Activated CD4-positive, alpha-beta memory T cell treated with anti-CD3 and anti-CD28 coated beads for 36 hours (primary cell): ENCODE measurements around the gene ZSWIM4. TPM values are rescaled to one million over a fixed set of nuclear protein-coding genes. Genes with fewer than 3 reads are reported as not detected.
"Not testable (repeated sequence)": the region's sequence is repeated elsewhere in the genome, so short reads cannot be mapped to it uniquely, and the experiment has no call there.

Experiments
- CTCF ChIA-PET: fragments of 350-600 bp; sonication (Branson Sonifier 250); formaldehyde crosslinking; loops from one replicate; lab custom pipeline; 2021; ENCODE audit warnings: antibody characterized with exemption, inconsistent platforms; lab: Charles Lee
- POLR2A ChIA-PET: fragments of 350-600 bp; sonication (Branson Sonifier 250); formaldehyde crosslinking; loops from one replicate; lab custom pipeline; 2021; ENCODE audit warnings: antibody characterized with exemption; lab: Charles Lee
- DNase-seq: peaks from one replicate; pipeline ENCODE4 v3.0.0-alpha.2; 2020
- H3K27ac Mint-ChIP-seq: one replicate; pipeline ENCODE4 v1.8.0; 2021; ENCODE audit warnings: mixed read lengths
- H3K27me3 Mint-ChIP-seq: one replicate; pipeline ENCODE4 v1.8.0; 2021; ENCODE audit warnings: mixed read lengths
- H3K36me3 Mint-ChIP-seq: one replicate; pipeline ENCODE4 v1.8.0; 2021; ENCODE audit warnings: mixed read lengths
- H3K4me1 Mint-ChIP-seq: one replicate; pipeline ENCODE4 v1.8.0; 2021; ENCODE audit warnings: low read depth, mixed read lengths
- H3K4me3 Mint-ChIP-seq: one replicate; pipeline ENCODE4 v1.8.0; 2021; ENCODE audit warnings: mild to moderate bottlenecking, mixed read lengths
- H3K9me3 Mint-ChIP-seq: one replicate; pipeline ENCODE4 v1.8.0; 2021; ENCODE audit warnings: mixed read lengths
- intact Hi-C: fragments of 100-400 bp; cut with micrococcal nuclease; formaldehyde crosslinking; loops from one replicate; pipeline ENCODE4 v1.15.1; 2023
- total RNA-seq, 2 experiments: library from RNA; stranded (reverse); gene quantifications; one replicate each; pipeline ENCODE4 v1.2.3, GENCODE V29; 2021

The ZSWIM4 gene
- total RNA-seq, 2 experiments from 2014 or later: 9.2 to 10.2 TPM

GRCh38 chr19:13847407-13848339, 52.4 kb downstream of the ZSWIM4 start:
- Mint-ChIP-seq H3K4me3 (peak overlapping the region; percentile 78), H3K27me3 (no peaks in the 10 kb centered on the region), H3K36me3 (no peaks in the 10 kb centered on the region), H3K27ac (peak overlapping the region; percentile 97), H3K9me3 (no peaks in the 10 kb centered on the region), H3K4me1 (peaks cover 57% of the 10 kb centered on the region)
- DNase-seq: peak; percentile 91
- intact Hi-C loops: loop anchor here (1.0 to 10.0 kb wide), 4 partner anchors 8 to 1055 kb away; partner anchors contain the start of genes JUNB and TECR
- ChIA-PET CTCF (interaction anchor here (1.2 to 4.6 kb wide), 6 partner anchors 9 to 289 kb away, joined by 3 to 39 read pairs (median 5); partner anchors contain the start of gene ASF1B), POLR2A (interaction anchor here (0.6 to 6.6 kb wide), 8 partner anchors 10 to 534 kb away, joined by 3 to 80 read pairs (median 8); partner anchors contain the start of genes ADGRE5, MRI1 and ZSWIM4)

GRCh38 chr19:13848340-13848677, 53.1 kb downstream of the ZSWIM4 start:
- peak overlapping the region; percentile 45 for H3K27ac Mint-ChIP-seq
- H3K4me1 Mint-ChIP-seq: peaks cover 57% of the 10 kb centered on the region
- no peaks in the 10 kb centered on the region for H3K27me3 Mint-ChIP-seq
- no peaks in the 10 kb centered on the region for H3K36me3 Mint-ChIP-seq
- intact Hi-C loops: loop anchor here (5.0 to 10.0 kb wide), 2 partner anchors 676 to 1056 kb away; partner anchors contain the start of genes JUNB and TECR
- no peaks in the 10 kb centered on the region for H3K9me3 Mint-ChIP-seq
- POLR2A ChIA-PET: interaction anchor here (2.2 to 6.6 kb wide), 3 partner anchors 11 to 53 kb away, joined by 5 to 80 read pairs (median 36); partner anchors contain the start of gene ZSWIM4
- no peak for DNase-seq
- CTCF ChIA-PET: interaction anchor here (1.2 to 4.6 kb wide), 3 partner anchors 14 to 60 kb away, joined by 3 to 39 read pairs (median 4); no protein-coding TSS in a partner anchor
- H3K4me3 Mint-ChIP-seq: no peak overlapping the region

GRCh38 chr19:13848798-13849676, 53.8 kb downstream of the ZSWIM4 start:
- CTCF ChIA-PET: interaction anchor here (1.0 to 4.6 kb wide), 4 partner anchors 13 to 53 kb away, joined by 4 to 39 read pairs (median 5); partner anchors contain the start of gene ZSWIM4
- Mint-ChIP-seq H3K4me3 (peak overlapping the region; percentile 14), H3K27ac (peak overlapping the region; percentile 49), H3K9me3 (no peaks in the 10 kb centered on the region), H3K27me3 (no peaks in the 10 kb centered on the region), H3K4me1 (peaks cover 51% of the 10 kb centered on the region), H3K36me3 (no peaks in the 10 kb centered on the region)
- POLR2A ChIA-PET: interaction anchor here (3.3 to 6.6 kb wide), 2 partner anchors 11 to 13 kb away, joined by 26 to 80 read pairs; no protein-coding TSS in a partner anchor
- intact Hi-C loops: loop anchor here (5.0 to 10.0 kb wide), 2 partner anchors 676 to 1057 kb away; partner anchors contain the start of genes JUNB and TECR
- DNase-seq: no peak

GRCh38 chr19:13849991-13850909, 55.0 kb downstream of the ZSWIM4 start:
- peaks cover 39% of the 10 kb centered on the region for H3K4me1 Mint-ChIP-seq
- POLR2A ChIA-PET: interaction anchor here (2.1 to 6.6 kb wide), 3 partner anchors 9 to 12 kb away, joined by 9 to 80 read pairs (median 26); no protein-coding TSS in a partner anchor

GRCh38 chr19:13850910-13851733, 55.9 kb downstream of the ZSWIM4 start:
- ChIA-PET POLR2A (interaction anchor here (0.6 to 6.6 kb wide), 4 partner anchors 10 to 238 kb away, joined by 3 to 80 read pairs (median 18); no protein-coding TSS in a partner anchor), CTCF (interaction anchor here (0.7 to 3.4 kb wide), 4 partner anchors 8 to 12 kb away, joined by 3 to 33 read pairs (median 4); no protein-coding TSS in a partner anchor)
- intact Hi-C loops: loop anchor here (2.0 kb wide), 1 partner anchor 14 kb away; no protein-coding TSS in a partner anchor
- Mint-ChIP-seq H3K4me3 (peak overlapping the region; percentile 74), H3K4me1 (peaks cover 35% of the 10 kb centered on the region), H3K27ac (peak overlapping the region; percentile 88), H3K27me3 (no peaks in the 10 kb centered on the region), H3K36me3 (no peaks in the 10 kb centered on the region), H3K9me3 (no peaks in the 10 kb centered on the region)
- DNase-seq: peak; percentile 77

More at GRCh38 chr19:13849991-13850909, 55.0 kb downstream of the ZSWIM4 start:
- intact Hi-C loops: loop anchor here (2.0 to 10.0 kb wide), 3 partner anchors 13 to 1058 kb away; partner anchors contain the start of genes JUNB and TECR
- peak; percentile 83 for DNase-seq
- no peaks in the 10 kb centered on the region for H3K36me3 Mint-ChIP-seq
- H3K27me3 Mint-ChIP-seq: no peaks in the 10 kb centered on the region
- peak overlapping the region; percentile 74 for H3K4me3 Mint-ChIP-seq
- CTCF ChIA-PET: interaction anchor here (0.7 to 4.6 kb wide), 9 partner anchors 9 to 556 kb away, joined by 3 to 39 read pairs (median 4); partner anchors contain the start of gene ZSWIM4
- H3K27ac Mint-ChIP-seq: peak overlapping the region; percentile 88
- no peaks in the 10 kb centered on the region for H3K9me3 Mint-ChIP-seq

GRCh38 chr19:13851734-13852114, 56.5 kb downstream of the ZSWIM4 start:
- not testable (repeated sequence) for H3K27me3 Mint-ChIP-seq, H3K4me3 Mint-ChIP-seq, H3K36me3 Mint-ChIP-seq, H3K9me3 Mint-ChIP-seq, DNase-seq
- ChIA-PET CTCF (interaction anchor here (1.5 to 3.4 kb wide), 2 partner anchors 10 to 12 kb away, joined by 4 to 33 read pairs; no protein-coding TSS in a partner anchor), POLR2A (interaction anchor here (0.6 to 6.6 kb wide), 5 partner anchors 10 to 238 kb away, joined by 3 to 80 read pairs (median 9); no protein-coding TSS in a partner anchor)
- H3K27ac Mint-ChIP-seq: peak overlapping the region; percentile 51
- H3K4me1 Mint-ChIP-seq: peaks cover 29% of the 10 kb centered on the region
- intact Hi-C loops: loop anchor here (2.0 kb wide), 1 partner anchor 15 kb away; no protein-coding TSS in a partner anchor

- H3K9me3 Mint-ChIP-seq: not testable (repeated sequence)
Observed at GRCh38 chr19:13852171-13852707, 57.0 kb downstream of the ZSWIM4 start.

GRCh38 chr19:13856497-13856896, 61.3 kb downstream of the ZSWIM4 start:
- ChIA-PET POLR2A (interaction anchor here (0.9 kb wide), 1 partner anchor 10 kb away, joined by 3 read pairs; no protein-coding TSS in a partner anchor), CTCF (no interaction called here)
- no peak overlapping the region for H3K4me3 Mint-ChIP-seq
- peaks cover 17% of the 10 kb centered on the region for H3K4me1 Mint-ChIP-seq
- no peak for DNase-seq
- no peaks in the 10 kb centered on the region for H3K36me3 Mint-ChIP-seq
- H3K9me3 Mint-ChIP-seq: no peaks in the 10 kb centered on the region
- intact Hi-C loops: no loop called here
- H3K27me3 Mint-ChIP-seq: no peaks in the 10 kb centered on the region
- H3K27ac Mint-ChIP-seq: no peak overlapping the region

More at GRCh38 chr19:13852171-13852707, 57.0 kb downstream of the ZSWIM4 start:
- Mint-ChIP-seq H3K4me1 (peaks cover 29% of the 10 kb centered on the region), H3K27ac (peak overlapping the region; percentile 23)
- H3K36me3 Mint-ChIP-seq, DNase-seq, intact Hi-C loops, H3K4me3 Mint-ChIP-seq, H3K27me3 Mint-ChIP-seq: not testable (repeated sequence)
- ChIA-PET CTCF (interaction anchor here (0.8 to 3.4 kb wide), 2 partner anchors 10 to 263 kb away, joined by 3 to 33 read pairs; no protein-coding TSS in a partner anchor), POLR2A (interaction anchor here (0.6 to 6.6 kb wide), 2 partner anchors 14 to 76 kb away, joined by 4 to 80 read pairs; no protein-coding TSS in a partner anchor)

- peak; percentile 16 for DNase-seq
- Mint-ChIP-seq H3K36me3 (no peaks in the 10 kb centered on the region), H3K27ac (peak overlapping the region; percentile 61), H3K27me3 (peaks cover 9% of the 10 kb centered on the region), H3K4me3 (no peak overlapping the region), H3K4me1 (peaks cover 29% of the 10 kb centered on the region), H3K9me3 (no peaks in the 10 kb centered on the region)
- intact Hi-C loops: no loop called here
- POLR2A ChIA-PET: interaction anchor here (3.6 kb wide), 1 partner anchor 12 kb away, joined by 36 read pairs; no protein-coding TSS in a partner anchor
- CTCF ChIA-PET: interaction anchor here (1.3 kb wide), 1 partner anchor 9 kb away, joined by 3 read pairs; no protein-coding TSS in a partner anchor
Observed at GRCh38 chr19:13859361-13859880, 64.2 kb downstream of the ZSWIM4 start.
